ENCODE data around the gene SEMA5A. TPM values are rescaled to one million over a fixed set of nuclear protein-coding genes. Genes with fewer than 3 reads are reported as not detected.
A peak's percentile ranks its signal among the peaks of the same experiment; 100 is the strongest.

Gene SEMA5A
- total RNA-seq, 1 experiment from 2014 or later = 9.3 TPM

- TF ChIP-seq ZNF416 (CRISPR knock-in tag; IDR thresholded peaks at IDR 0.05) = no peak
- no peak for TF ChIP-seq GTF2I (CRISPR knock-in tag; conservative IDR thresholded peaks at IDR 0.05)
- TF ChIP-seq JAZF1 (CRISPR knock-in tag; IDR thresholded peaks at IDR 0.05) = no peak
- TF ChIP-seq PREB (CRISPR knock-in tag; IDR thresholded peaks at IDR 0.05; ENCODE audit: borderline replicate concordance) = no peak
- TF ChIP-seq ATF2 (CRISPR knock-in tag; IDR thresholded peaks at IDR 0.05; ENCODE audit: borderline replicate concordance, low read depth) = no peak
- no peak for TF ChIP-seq TCF7 (CRISPR knock-in tag; IDR thresholded peaks at IDR 0.05; ENCODE audit: low read depth)
- TF ChIP-seq CTCF (IDR thresholded peaks at IDR 0.05) = no peak
- TF ChIP-seq STAT6 (CRISPR knock-in tag; conservative IDR thresholded peaks at IDR 0.05; ENCODE audit: low read depth) = no peak
- TF ChIP-seq ESRRA (CRISPR knock-in tag; IDR thresholded peaks at IDR 0.05; ENCODE audit: borderline replicate concordance) = no peak
- no peak for TF ChIP-seq ETV6 (CRISPR knock-in tag; IDR thresholded peaks at IDR 0.05)
- no peak for TF ChIP-seq ZBTB43 (CRISPR knock-in tag; IDR thresholded peaks at IDR 0.05)
- TF ChIP-seq NR2C2 (CRISPR knock-in tag; IDR thresholded peaks at IDR 0.05) = no peak
- Mint-ChIP-seq H3K9me3 (peaks cover 12% of the 10 kb centered on the region), H3K4me1 (no peaks in the 10 kb centered on the region; the same call in 1 of the 2 replicates), H3K27ac (no peak overlapping the region), H3K4me3 (no peak overlapping the region), H3K27me3 (ENCODE audit: low read depth) (no peaks in the 10 kb centered on the region), H3K36me3 (no peaks in the 10 kb centered on the region)
- ChIA-PET POLR2A (no interaction called here), CTCF (interaction anchor here (1.5 kb wide), 1 partner anchor 90 kb away, joined by 9 read pairs; no protein-coding TSS in a partner anchor)
- DNase-seq (ENCODE audit: low spot score) = no peak
- ATAC-seq = no peak
Measured at GRCh38 chr5:8997542-8998070, 548.3 kb downstream of the SEMA5A start.

GRCh38 chr5:8993031-8993430 is 552.8 kb downstream of the SEMA5A start:
- no peak overlapping the region for H3K4me3 Mint-ChIP-seq
- ChIA-PET POLR2A (no interaction called here), CTCF (interaction anchor here (0.6 to 1.0 kb wide), 3 partner anchors 9 to 107 kb away, joined by 3 to 8 read pairs (median 3); no protein-coding TSS in a partner anchor)
- H3K36me3 Mint-ChIP-seq = no peaks in the 10 kb centered on the region
- ATAC-seq (peak; percentile 79), DNase-seq (ENCODE audit: low spot score) (no peak)
- no peak for TF ChIP-seq GRHL2 (CRISPR knock-in tag; IDR thresholded peaks at IDR 0.05; ENCODE audit: insufficient replicate concordance, severe bottlenecking)
- no peak for TF ChIP-seq STAT6 (CRISPR knock-in tag; conservative IDR thresholded peaks at IDR 0.05; ENCODE audit: low read depth)
- TF ChIP-seq SMAD3 (CRISPR knock-in tag; IDR thresholded peaks at IDR 0.05; ENCODE audit: borderline replicate concordance) = no peak
- TF ChIP-seq CTCF (IDR thresholded peaks at IDR 0.05) = 0 out of 2 replicates have a peak, but pooled peaks have one; percentile 25
- no peaks in the 10 kb centered on the region for H3K27me3 Mint-ChIP-seq (ENCODE audit: low read depth)
- no peaks in the 10 kb centered on the region; the same call in 1 of the 2 replicates for H3K4me1 Mint-ChIP-seq
- peaks cover 12% of the 10 kb centered on the region for H3K9me3 Mint-ChIP-seq
- H3K27ac Mint-ChIP-seq = no peak overlapping the region

All from WTC11 (cell line).